B cell (primary cell): ENCODE results near the gene ADRA2A.

Source experiments
- EZH2 ChIP-seq: IDR thresholded peaks from 2 replicates; pipeline ENCODE4 v1.6.1; 2012; ENCODE audit warnings: borderline replicate concordance, low read depth, mild to moderate bottlenecking, moderate library complexity, low read length; ENCODE audit not compliant: insufficient read depth, poor library complexity, severe bottlenecking
- TF ChIP-seq, protein P1 (sequence below): fragments of 200-600 bp; IDR thresholded peaks from one replicate; pipeline ENCODE4 v1.8.0; 2022; ENCODE audit warnings: antibody characterized with exemption, mild to moderate bottlenecking

DNA sequence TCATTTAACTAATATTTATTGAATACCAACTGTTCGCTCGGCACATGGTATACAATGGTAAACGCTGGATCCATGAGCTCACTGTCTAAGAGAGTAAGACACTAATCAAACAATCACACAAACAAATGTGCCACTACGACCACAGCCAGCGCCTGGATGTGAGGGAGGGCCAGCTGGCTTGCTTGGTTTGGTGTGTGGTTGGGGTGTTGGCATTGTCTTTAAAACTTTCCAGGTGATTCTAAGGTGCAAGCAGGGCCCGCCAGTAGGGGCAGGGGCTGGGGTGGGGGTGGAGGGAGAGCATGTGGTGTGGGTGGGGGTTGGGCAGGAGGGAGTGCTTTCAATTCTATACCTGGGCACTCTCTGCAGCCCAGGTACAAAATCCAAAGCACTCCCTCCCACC, 31.6 kb downstream of the ADRA2A start:
- TF ChIP-seq, protein P1, sequence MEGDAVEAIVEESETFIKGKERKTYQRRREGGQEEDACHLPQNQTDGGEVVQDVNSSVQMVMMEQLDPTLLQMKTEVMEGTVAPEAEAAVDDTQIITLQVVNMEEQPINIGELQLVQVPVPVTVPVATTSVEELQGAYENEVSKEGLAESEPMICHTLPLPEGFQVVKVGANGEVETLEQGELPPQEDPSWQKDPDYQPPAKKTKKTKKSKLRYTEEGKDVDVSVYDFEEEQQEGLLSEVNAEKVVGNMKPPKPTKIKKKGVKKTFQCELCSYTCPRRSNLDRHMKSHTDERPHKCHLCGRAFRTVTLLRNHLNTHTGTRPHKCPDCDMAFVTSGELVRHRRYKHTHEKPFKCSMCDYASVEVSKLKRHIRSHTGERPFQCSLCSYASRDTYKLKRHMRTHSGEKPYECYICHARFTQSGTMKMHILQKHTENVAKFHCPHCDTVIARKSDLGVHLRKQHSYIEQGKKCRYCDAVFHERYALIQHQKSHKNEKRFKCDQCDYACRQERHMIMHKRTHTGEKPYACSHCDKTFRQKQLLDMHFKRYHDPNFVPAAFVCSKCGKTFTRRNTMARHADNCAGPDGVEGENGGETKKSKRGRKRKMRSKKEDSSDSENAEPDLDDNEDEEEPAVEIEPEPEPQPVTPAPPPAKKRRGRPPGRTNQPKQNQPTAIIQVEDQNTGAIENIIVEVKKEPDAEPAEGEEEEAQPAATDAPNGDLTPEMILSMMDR = no peak
- TF ChIP-seq EZH2 = no peak
